HG03469 (cell line): ENCODE data around the gene PRKCQ.

ENCODE experiments used
- ATAC-seq: cut with Tn5 transposase; IDR thresholded peaks from one replicate; pipeline ENCODE4 v1.9.1; 2021; ENCODE audit warnings: mild to moderate bottlenecking, moderate library complexity, moderate number of reproducible peaks; ENCODE audit not compliant: unreplicated experiment

Gene PRKCQ

DNA sequence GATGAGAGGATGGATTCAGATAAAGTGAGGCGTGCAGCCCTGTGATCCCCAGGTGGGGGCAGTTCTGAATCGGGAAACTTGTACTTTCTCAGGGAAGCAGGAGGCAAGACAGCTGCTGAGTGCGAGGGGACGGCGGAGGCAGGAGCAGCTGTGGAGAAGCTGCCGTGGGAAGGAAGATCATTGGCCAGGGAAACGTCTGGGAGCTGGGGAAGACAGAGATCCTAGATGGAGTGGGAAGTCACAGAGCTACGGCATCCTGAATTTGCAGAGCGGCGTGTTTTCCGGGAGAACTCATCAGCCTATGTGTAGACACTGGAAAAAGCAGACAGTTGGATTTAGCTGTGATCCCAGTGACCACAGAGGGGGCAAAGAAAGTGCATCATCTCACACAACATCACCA is 9.2 kb downstream of the PRKCQ start:
- no peak for ATAC-seq

DNA sequence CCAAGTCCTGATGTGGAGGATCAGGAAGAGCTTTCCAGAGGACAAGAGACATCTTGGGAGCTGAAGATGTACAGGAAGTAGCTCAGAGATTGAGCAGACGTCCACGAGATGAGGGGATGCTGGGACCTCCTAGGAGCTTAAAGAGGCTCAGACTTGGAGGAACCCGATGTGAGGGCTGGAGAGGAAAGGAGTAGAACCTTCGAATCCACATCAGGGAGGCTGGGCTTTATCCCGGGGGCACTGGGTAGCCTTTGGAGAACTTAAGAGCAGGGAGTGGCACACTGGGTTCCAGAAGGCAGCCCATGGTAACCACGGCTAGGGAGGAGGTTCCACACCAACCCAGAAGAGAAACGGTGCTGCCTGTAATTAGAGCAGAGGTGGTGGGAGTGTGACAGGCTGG is 10.8 kb downstream of the PRKCQ start:
- ATAC-seq: no peak

DNA sequence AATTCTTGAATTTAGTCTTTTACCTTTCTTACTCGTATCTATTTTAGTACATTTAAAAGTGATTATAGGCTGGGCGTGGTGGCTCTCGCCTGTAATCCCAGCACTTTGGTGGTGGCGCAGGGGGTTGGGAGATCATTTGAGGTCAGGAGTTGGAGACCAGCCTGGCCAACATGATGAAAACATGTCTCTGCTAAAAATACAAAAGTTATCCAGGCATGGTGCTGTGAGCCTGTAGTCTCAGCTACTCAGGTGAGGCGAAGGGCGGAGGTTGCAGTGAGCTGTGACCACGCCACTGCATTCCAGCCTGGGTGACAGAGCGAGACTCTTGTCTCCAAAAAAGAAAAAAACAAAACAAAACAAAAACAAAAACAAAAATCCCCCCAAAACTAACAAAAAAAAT is 12.2 kb downstream of the PRKCQ start:
- no peak for ATAC-seq

DNA sequence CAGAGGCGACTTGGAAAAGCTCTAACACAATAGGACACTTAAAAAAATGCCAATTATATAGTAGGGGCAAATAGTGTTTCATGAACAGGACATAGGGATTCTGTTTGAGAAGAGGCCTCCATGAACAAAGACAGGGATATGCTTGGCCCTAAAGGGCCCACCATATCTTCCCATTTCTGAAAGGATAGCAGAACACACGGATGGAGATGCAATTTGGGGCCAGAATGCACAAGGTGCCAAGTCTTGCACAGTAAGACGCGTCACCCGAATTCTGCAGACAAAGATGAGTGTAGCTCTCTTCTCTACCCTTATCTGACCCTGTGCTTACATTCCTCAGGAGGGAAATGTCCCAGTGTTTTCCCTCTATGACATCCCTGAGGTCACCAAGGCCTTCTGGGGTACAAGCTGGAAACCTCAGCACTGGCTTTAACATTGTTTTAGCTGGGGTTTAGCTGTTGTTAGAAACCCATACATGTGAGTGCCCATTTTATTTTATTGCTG is 12.8 kb downstream of the PRKCQ start:
- ATAC-seq: no peak

DNA sequence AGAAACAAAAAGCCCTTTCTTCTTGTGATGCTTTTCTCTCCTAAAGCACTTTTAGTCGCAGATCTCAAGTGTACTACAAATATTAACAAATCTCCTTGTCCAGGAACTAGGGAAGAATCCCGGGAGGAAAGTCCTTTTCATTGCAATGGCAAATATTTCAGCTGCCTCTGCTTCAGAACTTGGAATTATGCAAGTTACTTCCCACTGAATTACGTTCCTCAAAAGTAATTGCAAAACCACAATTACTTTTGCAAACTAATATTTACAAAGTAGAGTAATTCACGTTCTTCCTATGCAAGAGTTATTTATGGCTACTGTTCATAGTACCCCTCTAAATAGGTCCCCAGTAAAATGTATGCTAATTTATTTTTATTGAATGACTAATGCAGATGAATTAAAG is 14.5 kb downstream of the PRKCQ start:
- no peak for ATAC-seq

DNA sequence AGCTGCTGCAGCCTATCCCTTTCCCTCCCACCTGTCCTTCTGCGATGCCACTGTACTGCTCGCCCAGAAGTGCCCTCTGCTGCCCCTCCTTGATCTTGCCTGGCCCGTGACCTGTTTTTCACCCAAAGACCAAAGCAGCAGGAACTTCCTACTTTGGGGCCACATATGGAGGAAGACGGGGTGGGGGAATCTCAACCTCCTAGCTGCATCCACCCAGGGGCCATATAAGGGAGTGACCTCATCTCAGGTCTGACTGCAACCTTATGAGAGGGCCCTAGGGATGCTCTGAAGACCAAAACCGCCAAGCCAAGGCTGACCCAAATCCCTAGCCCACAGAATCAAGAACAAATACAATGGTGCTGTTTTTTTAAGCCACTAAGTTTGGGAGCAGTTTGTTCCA is 15.7 kb downstream of the PRKCQ start:
- no peak for ATAC-seq

DNA sequence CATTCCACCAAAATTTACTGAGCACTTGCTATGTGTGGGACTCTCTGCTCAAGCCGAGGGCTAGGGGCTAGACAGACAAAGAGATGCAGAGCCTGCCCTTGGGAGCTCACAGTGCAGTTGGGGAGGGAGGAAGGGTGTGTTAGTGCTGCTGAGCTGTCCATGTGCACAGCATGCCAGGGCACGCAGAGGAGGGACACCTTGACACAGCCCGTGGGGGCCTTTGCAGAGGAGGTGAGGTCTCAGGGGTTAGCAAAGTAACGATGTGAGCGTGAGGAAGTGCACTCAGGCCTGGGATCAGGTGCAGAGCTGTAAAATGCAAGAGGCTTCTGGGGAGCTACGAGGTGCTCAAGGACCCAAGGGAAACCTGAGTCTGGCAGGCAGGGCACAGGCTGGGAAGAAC is 16.3 kb downstream of the PRKCQ start:
- no peak for ATAC-seq

DNA sequence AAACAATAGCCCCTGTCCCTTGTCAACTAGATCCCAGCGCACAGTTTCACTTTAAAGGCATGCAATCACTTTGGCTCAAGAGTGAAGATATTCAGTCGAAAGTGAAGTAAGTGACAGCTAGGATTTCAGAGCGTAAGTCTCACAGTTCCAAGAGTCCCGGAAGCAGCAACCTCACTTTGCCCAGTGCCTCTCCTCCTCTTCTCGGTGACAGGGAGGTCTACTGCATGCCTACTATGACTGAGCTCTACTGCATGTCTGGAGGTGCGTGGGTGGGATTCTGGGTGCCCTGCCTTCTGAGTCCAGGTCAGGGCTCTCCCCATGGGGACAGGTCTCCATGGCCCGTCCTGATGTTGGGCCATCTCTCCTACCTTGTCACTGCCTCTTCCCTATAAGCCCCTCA is 17.0 kb downstream of the PRKCQ start:
- no peak for ATAC-seq

DNA sequence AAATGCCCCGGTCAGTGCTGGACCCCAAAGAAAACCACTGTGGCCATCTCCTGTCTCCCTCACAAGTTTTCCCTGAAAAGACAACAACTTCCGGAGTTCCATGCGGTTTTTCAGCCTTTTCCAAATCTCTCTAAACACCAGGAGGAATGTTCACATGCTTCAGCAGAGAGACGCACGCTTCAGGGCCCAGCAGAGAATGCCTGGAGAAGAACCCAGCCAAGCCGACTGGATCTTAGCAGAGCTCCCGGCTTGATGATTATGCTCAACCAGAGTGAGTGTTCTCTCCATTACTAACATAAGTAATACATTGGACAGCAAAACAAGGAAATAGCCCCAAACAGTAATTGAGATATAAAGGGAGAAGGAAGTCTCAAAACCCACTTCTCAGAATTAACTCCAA is 17.9 kb downstream of the PRKCQ start:
- ATAC-seq: no peak

DNA sequence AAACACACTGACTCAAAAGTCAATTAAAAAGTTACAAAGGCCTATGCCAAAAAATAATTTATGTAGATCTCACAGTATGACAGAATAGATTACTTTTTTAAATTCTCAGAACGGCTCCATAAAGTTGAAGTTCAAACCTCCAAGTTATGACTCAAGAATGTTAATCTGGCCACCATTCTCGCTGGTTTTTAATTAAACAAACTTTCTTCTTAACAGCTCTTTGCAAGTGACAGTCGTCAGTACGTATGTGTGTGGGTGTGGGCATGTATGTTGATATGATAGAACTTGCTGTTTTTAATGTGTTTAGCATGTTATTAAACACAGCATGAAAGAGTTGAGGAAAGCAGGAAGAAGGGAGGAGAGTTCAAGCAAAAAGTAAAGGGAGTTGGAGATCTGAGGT is 18.5 kb downstream of the PRKCQ start:
- no peak for ATAC-seq

DNA sequence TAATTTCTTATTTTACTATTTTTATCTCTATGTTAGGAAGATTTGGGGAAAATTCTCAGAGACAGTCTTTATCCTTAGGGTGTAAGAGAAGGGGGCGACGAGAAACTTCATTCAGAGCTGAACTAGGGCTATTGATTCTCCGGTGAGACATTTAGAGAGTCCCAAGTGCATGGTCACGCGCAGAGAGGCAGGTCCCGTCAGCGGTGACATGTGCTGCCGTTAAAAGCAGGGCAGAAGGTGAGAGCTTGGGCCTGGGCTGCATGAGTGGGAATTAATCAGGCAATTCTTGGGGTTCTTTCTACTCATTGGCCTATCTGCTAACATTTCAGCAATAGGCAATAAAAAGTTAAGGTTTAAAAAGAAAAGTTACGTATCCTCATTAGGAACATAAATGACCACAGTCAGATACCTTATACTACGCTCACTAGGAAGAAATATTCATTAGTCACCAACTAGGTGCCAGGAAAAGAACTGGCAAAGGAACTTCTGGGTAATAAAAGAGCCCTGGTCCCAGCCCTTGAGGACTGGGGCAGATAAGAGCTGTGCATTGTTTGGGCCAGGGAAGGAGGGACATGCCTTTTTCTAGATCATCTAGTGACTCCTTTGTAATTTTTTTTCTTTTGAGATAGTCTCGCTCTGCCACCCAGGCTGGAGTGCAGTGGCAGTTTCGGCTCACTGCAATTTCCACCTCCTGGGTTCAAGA is 21.2 kb downstream of the PRKCQ start:
- ATAC-seq: no peak

DNA sequence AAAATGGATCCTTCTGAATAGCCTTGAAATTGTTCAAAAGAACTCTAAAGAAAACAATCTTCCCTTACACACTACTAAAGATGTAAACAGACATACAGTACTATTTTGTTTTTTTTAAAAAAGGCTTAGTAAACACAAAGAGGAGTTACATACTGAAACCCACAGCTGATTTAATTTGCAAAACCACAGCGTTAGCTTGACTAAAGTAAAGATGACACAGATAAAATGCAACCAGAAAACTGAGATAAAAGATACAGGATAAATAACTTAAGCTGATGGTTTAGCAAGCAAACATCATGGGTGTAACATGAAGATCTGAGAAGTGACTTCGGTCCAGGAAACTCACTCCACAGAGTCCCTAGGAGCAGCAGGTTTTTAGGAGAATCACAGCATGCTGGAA is 21.8 kb downstream of the PRKCQ start:
- ATAC-seq: no peak

DNA sequence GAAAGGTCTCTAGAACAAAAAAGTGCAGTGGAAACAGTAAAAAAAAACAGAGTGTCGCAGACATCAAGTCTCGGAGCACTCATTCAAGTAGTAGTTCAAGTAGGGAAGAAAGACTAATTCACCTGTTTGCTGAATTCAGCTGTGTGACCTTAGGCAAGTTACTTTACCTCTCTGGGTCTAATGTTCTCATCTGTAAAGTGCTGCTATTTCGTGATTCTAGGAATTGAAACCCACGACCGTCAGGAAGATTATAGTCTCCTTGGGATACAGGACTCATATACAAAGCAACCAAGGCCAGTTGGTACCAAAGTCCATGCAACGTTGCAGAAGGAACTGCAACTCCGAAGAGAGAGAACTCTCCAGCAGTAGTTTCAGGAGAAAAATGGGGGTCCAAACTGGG is 26.1 kb downstream of the PRKCQ start:
- no peak for ATAC-seq

DNA sequence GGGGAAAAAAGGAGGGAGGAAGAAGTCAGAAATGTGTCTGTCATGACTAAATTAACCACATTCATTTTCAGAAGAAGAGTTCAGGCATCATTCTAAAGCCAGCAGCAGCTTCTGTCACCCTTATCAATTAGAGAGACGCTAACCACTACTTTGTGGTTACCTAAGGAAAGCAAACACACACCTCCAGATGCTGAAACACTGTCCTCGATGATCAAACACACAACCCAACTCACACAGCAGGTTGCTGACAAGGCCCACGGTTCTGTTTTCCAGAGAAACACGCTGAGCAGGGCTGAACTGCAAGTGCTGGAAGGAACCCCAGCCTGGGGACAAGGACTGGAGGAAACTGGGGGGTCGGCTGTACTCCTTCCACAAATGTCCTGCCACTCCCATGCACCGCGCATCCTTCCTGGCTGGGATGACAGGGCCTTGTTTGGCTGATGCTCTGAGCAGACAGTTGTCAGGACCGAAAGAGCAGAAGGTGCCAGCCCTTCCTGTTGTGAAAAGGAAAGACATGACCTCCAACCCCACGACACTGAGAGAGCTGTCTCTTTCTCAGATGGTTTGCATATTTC is 36.6 kb downstream of the PRKCQ start:
- ATAC-seq: no peak

DNA sequence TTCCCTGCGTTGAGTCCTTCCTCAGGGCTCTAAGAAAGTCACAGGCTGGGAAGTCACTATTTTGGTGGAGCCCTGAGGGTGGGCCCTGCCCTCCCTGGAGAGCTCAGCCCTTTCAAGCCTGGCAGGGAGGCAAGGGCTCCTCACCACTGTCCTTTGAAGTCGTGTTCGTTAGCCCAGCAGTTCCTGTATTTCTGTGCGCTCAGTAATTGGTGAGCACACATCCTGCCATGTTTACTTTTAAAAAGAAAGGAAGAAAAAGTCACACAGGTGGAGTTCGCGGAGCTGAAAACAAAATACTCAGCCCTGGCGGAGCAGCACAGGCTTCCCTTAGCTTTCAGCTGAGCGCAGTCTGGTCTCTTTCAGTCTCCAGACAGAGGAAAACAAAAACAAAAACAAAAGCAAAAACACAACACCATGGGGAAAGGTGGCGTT is 37.1 kb downstream of the PRKCQ start:
- ATAC-seq: no peak

DNA sequence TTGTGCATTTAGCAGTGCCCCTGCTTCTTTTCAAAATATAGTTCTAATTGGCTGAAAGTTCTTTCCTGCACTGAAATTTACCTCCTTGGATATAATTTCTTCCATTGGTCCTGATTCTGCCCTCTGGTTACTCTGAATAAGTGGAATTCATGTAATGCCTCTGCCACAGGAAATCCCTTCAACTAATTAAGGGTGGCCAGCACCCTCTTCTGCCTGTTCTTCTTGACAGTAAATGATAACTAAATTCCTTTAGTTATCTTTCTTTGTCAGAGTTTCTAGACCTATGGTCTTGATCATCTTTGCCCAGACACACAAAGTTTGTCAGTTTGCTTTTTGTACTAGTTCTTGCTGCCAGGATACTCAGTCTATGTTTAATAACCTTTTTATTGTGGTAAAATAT is 40.2 kb downstream of the PRKCQ start:
- no peak for ATAC-seq

DNA sequence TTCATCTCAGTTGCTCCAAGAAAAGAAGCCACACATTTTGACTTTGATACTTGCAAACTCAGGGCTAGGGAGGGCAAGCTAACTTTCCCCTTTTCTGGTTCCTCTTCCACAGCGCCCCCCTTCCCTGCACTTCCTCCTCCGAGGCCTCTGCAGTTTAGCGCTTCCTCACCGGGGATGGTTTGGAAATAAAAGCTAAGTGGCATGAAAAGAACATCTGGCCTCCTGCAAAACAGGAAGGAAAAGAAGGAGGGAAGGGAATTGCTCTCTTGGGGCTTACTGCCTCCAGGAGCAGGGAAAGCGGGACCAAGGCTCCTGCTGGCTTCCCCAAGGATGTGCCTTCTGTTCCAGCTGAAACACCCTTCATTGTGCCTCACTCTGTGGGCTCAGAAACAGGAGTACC is 42.3 kb downstream of the PRKCQ start:
- ATAC-seq: no peak

DNA sequence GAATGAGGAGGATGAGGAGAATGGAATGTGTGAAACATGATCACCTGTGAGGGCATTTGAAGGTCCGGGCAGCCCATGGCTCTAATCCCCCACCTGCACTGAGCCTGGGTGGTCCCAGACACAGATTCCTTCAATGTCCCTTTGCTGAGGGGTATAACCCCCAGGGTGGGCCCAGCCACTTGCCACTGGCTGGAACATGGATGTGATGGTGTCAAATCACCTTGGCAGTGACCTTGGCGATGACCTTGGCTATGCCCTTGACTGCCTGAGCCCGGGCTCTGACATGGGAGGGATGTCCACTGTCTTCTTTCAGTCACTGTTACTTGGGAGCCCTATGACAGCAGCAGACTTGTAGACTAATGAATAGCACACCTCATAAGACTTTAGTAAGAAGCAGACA is 44.0 kb downstream of the PRKCQ start:
- ATAC-seq: no peak

DNA sequence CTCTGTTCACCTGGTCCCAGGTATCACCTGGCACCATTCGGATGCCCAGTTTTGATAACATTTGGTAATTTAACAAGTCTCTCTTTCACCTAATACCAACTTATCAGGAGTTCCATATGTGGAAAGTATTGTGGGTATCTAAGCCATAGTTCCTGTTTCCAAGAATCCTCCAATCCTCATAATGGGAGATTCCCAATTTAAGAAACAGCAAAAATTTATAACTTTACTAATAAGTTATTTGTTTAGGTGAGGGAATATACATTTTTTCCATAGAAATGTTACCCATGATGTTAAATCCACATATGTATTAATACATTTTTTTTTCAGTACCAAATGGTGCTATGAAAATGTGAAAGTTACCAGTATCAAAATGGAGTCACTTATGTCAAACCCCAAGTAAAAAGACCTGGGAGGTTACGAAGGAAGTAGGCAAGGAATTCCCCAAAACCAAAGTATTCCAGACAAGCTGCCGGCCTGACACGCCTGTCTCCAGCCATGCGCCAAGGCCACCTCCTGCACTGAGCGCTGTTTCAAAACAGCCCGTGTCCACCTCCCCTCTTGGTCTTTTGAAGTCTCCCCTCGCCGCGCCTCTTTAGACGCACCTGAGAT is 44.8 kb downstream of the PRKCQ start:
- no peak for ATAC-seq

DNA sequence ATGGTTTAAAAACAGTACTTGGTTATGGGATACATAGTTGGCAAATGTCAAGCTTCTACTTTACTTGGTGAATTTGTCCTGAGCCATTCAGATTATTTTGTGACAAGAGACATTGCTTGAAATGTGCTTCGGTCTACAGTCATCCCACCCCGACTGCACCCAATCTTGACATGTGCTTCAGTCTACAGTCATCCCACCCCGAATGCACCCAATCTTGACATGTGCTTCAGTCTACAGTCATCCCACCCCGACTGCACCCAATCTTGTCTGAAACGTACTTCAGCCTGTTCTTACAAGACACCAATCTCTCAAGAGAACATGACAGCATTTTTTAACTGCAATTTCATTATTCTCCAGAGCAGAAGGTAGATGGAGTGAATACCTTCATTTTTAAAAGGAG is 47.8 kb downstream of the PRKCQ start:
- no peak for ATAC-seq

DNA sequence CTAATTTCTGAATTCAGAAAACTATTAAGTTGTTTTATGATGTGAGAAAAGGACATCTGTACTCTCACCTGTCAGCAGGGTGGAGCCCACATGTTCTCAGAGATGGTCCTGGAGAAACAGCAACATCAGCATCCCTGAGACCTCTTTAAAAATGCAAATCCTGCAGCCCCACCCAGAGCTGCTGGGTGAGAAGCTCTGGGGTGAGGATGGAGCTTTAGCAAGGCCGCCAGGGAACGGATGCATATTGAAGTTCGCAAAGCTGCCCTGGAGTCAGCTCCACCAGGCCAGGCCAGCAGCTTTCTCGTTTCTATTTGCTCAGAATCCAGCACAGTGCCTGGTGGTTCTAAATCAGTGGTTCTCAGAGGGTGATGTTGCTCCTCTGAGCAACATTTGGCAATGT is 49.1 kb downstream of the PRKCQ start:
- ATAC-seq: no peak

DNA sequence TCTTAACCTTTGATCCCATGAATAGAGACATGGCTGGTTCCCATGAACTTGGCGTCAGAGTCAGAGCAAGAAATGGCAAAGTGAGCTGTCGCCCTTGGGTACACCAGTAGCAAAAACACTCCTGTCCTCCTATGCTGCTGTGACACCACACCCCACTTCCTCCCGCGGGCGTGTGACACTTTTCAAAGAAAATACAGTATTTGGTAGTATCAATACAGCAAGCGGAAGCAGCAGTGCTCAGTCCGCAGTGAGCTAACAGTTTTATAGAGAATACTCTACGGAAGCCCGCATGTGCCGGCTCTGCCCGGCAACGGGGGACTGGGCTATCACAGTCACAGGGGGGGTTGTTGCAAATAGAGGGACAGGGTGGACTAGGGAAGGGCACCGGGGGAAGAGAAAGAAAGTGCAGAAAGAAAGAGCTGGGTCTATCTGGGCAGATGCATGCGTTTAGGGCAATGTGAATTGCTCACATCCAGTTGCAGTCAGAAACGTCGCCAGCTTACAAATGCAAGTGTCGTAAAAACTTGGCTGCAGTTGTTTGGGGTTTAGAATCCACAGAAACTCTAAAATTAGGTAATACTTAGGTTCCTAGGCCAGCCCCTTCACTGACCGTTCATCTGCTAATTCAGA is 49.8 kb downstream of the PRKCQ start:
- ATAC-seq: no peak
